ENCODE results near the gene CDH16.

- TF ChIP-seq TAF1 (IDR thresholded peaks at IDR 0.05; ENCODE audit: borderline replicate concordance, insufficient read depth, low read length) = no peak
- TF ChIP-seq REST (IDR thresholded peaks at IDR 0.05; ENCODE audit: insufficient read depth in 1 of 2, low read depth in 2 of 2, low read length in 2 of 2) = no peak
- no peak for TF ChIP-seq POLR2AphosphoS5 (IDR thresholded peaks at IDR 0.05; ENCODE audit: low read depth, low read length)
- TF ChIP-seq SIN3A (IDR thresholded peaks at IDR 0.05; ENCODE audit: borderline replicate concordance, insufficient read depth, low read length) = no peak
Observed at GRCh38 chr16:66958857-66959703, 40.4 kb upstream of the CDH16 start.
